ENCODE results near the gene GPR45.

Gene GPR45, protein sequence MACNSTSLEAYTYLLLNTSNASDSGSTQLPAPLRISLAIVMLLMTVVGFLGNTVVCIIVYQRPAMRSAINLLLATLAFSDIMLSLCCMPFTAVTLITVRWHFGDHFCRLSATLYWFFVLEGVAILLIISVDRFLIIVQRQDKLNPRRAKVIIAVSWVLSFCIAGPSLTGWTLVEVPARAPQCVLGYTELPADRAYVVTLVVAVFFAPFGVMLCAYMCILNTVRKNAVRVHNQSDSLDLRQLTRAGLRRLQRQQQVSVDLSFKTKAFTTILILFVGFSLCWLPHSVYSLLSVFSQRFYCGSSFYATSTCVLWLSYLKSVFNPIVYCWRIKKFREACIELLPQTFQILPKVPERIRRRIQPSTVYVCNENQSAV

GRCh38 chr2:105241443-105241842 lies at the start of gene GPR45:
Gene GPR45, plus strand, starts transcription at chr2:105241743. Its CDS starts 116 bp downstream, at chr2:105241859.
- TF ChIP-seq CTCF (IDR thresholded peaks at IDR 0.05; ENCODE audit: borderline replicate concordance, control extremely low read depth, extremely low read depth, insufficient read depth, missing control alignments) = no peak
- in situ Hi-C loops (cut with MboI; ENCODE audit: low sequenced_read_pairs, unreplicated experiment) = no loop called here
- DNase-seq (ENCODE audit: low spot score) = no peak

DNA sequence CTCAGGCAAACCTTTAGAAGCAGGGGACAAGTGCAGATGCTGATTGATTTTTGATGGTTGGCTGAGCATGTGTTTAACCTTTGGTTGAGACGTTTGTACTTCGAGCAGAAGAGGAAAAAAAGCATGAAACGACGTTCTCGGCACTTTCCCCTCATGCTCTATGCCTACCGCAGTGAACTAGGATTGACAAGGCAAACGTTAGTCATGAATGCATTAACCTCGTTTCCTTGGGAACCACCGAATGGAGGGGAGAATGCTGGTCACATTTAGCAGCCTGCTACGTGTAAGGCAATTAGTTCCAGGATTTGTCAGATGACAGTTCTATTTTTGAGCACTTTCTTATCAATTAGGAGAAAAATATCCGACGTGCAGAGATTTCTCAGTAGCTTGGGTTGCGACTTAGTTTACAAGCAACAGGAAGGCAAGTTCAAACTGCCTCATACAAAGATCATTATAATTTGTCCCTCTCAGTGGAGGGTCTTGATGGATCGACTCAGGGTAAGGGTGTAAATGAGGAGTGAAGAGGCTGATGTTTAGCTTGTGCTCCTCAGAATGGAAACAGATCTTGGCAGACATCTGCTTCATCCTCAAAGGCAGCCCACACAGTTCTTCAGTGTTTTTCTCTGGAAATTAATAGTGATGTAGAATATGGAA lies 47.4 kb upstream of the GPR45 start:
- no peak for TF ChIP-seq CTCF (IDR thresholded peaks at IDR 0.05; ENCODE audit: borderline replicate concordance, control extremely low read depth, extremely low read depth, insufficient read depth, missing control alignments)
- no peak for DNase-seq (ENCODE audit: low spot score)
- in situ Hi-C loops (cut with MboI; ENCODE audit: low sequenced_read_pairs, unreplicated experiment) = no loop called here

GRCh38 chr2:105196651-105197050 lies 44.9 kb upstream of the GPR45 start:
- TF ChIP-seq CTCF (IDR thresholded peaks at IDR 0.05; ENCODE audit: borderline replicate concordance, control extremely low read depth, extremely low read depth, insufficient read depth, missing control alignments) = no peak
- in situ Hi-C loops (cut with MboI; ENCODE audit: low sequenced_read_pairs, unreplicated experiment) = no loop called here
- no peak for DNase-seq (ENCODE audit: low spot score)

DNA sequence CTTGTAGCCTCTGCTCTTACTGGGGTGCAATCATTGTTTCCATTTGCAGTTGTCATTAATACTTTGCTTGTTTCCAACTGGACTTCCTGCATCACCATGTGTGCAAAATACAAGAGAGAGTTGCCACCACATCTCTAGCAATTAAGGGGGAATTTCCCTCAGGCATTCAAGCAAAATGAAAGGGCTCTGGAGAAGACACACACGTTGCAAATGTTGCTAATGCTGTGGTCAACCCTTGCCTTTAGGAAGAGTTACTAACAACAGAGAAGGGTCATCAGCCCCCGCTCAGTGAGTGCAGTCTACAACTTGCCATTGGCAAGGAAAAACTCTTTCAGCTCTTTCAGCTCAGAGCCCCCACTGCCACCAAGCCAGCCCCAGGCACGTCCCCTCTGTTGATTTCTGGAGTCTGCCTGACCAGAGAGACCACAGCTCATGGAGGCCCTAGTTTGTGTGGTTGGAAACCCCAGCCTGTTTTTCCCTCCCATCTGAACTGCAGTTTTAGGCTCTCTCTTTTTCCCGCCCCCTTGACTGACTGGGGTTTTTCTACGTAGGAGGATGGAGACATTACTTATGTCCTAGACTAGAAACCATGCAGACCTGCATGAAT lies 25.9 kb upstream of the GPR45 start:
- in situ Hi-C loops (cut with MboI; ENCODE audit: low sequenced_read_pairs, unreplicated experiment) = no loop called here

DNA sequence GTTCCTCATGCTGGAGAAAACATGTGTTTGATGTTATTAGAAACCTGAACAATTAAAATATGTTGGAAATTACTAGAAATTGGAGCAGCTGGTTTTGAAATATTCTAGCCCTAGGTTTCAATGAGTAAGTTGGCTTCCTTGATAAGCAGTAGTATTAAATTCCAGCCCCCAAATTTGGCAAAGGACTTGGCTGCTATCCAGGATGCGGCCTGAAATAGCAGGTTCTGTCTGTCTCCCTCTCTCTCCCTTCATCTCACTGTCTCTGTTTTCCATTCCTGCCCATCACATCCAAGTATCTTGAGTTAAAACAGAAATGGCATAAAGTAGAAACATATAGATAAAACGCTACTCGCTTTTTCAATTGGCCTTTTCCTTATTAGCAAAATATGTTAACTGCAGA lies 20.9 kb upstream of the GPR45 start:
- DNase-seq (ENCODE audit: low spot score) = no peak
- TF ChIP-seq CTCF (IDR thresholded peaks at IDR 0.05; ENCODE audit: borderline replicate concordance, control extremely low read depth, extremely low read depth, insufficient read depth, missing control alignments) = no peak
- in situ Hi-C loops (cut with MboI; ENCODE audit: low sequenced_read_pairs, unreplicated experiment) = no loop called here

More for the DNA sequence above, 25.9 kb upstream of the GPR45 start:
- no peak for TF ChIP-seq CTCF (IDR thresholded peaks at IDR 0.05; ENCODE audit: borderline replicate concordance, control extremely low read depth, extremely low read depth, insufficient read depth, missing control alignments)
- DNase-seq (ENCODE audit: low spot score) = no peak

GRCh38 chr2:105224444-105224843 lies 17.1 kb upstream of the GPR45 start:
- no peak for TF ChIP-seq CTCF (IDR thresholded peaks at IDR 0.05; ENCODE audit: borderline replicate concordance, control extremely low read depth, extremely low read depth, insufficient read depth, missing control alignments)
- DNase-seq (ENCODE audit: low spot score) = no peak
- in situ Hi-C loops (cut with MboI; ENCODE audit: low sequenced_read_pairs, unreplicated experiment) = no loop called here

Measured in GM13976 (cell line).